HL-60 (cell line): ENCODE data around the gene GID4.

Experiments
- CTCF ChIP-seq: IDR thresholded peaks from one replicate; pipeline ENCODE4 v1.5.1; 2011; ENCODE audit warnings: low read length, control low read depth, inconsistent platforms; ENCODE audit not compliant: insufficient read depth
- GABPA ChIP-seq: IDR thresholded peaks from 2 replicates; pipeline ENCODE4 v1.6.1; 2012; ENCODE audit warnings: low read depth
- POLR2AphosphoS5 ChIP-seq: IDR thresholded peaks from 2 replicates; pipeline ENCODE4 v1.6.1; 2012; ENCODE audit warnings: low read depth
- REST ChIP-seq: IDR thresholded peaks from 2 replicates; pipeline ENCODE4 v1.6.1; 2012; ENCODE audit warnings: low read depth; ENCODE audit not compliant: insufficient replicate concordance
- SPI1 ChIP-seq: IDR thresholded peaks from 2 replicates; pipeline ENCODE4 v1.6.1; 2012; ENCODE audit warnings: low read depth, mild to moderate bottlenecking, borderline replicate concordance

- TF ChIP-seq POLR2AphosphoS5 = no peak
- TF ChIP-seq CTCF = no peak
- no peak for TF ChIP-seq REST
- TF ChIP-seq GABPA = no peak
- TF ChIP-seq SPI1 = no peak
These were observed 3.8 kb downstream of the GID4 start for GRCh38 chr17:18042983-18043382.
